Sigmoid colon (tissue), 7 donors: ENCODE data around the gene KLHL8. TPM values are rescaled to one million over a fixed set of nuclear protein-coding genes. Genes with fewer than 3 reads are reported as not detected.

Experiments used
- DNase-seq: peaks from one replicate; pipeline ENCODE4 v3.0.0-alpha.2; 2019
- H3K27ac ChIP-seq, 4 donors: fragments of 200-600 bp; sonication (generic); one replicate each; pipeline ENCODE4 v1.5.1; 2016 to 2019; ENCODE audit warnings: mild to moderate bottlenecking in 1 of 4
- H3K27me3 ChIP-seq, 3 donors: fragments of 200-600 bp; sonication (generic); one replicate each; pipeline ENCODE4 v1.5.1; 2019; ENCODE audit warnings: mild to moderate bottlenecking in 1 of 3
- H3K36me3 ChIP-seq, 4 donors: fragments of 200-600 bp; sonication (generic); one replicate each; pipeline ENCODE4 v1.5.1; 2016 to 2019
- H3K4me1 ChIP-seq, 4 donors: fragments of 200-600 bp; sonication (generic); one replicate each; pipeline ENCODE4 v1.5.1; 2017 to 2019
- H3K4me3 ChIP-seq, 4 donors: fragments of 200-600 bp; sonication (generic); one replicate each; pipeline ENCODE4 v1.5.1; 2017 to 2019; ENCODE audit warnings: mild to moderate bottlenecking in 2 of 4, moderate library complexity in 1 of 4
- H3K9me3 ChIP-seq, 4 donors: fragments of 200-600 bp in 3 of 4; sonication (generic) in 3 of 4; one replicate each; pipeline versions ENCODE4 v1.5.1 to v1.6.1; 2013 to 2019
- CTCF ChIP-seq, 4 experiments: fragments of 450-650 bp in 3 of 4; fragments of 200-600 bp in 1 of 4; IDR thresholded peaks; one replicate each; pipeline ENCODE4 v1.5.1; 2016 to 2019; ENCODE audit warnings: antibody characterized with exemption in 4 of 4, mild to moderate bottlenecking in 3 of 4, moderate library complexity in 2 of 4
- EP300 ChIP-seq, 4 donors: sonication (generic); formaldehyde crosslinking; IDR thresholded peaks; one replicate each; pipeline ENCODE4 v1.6.1; 2017; ENCODE audit warnings: antibody characterized with exemption in 4 of 4
- POLR2A ChIP-seq, 2 donors: fragments of 450-650 bp; IDR thresholded peaks; one replicate each; pipeline ENCODE4 v1.6.1; 2016; ENCODE audit warnings: antibody characterized with exemption in 2 of 2, mild to moderate bottlenecking in 2 of 2, moderate library complexity in 2 of 2
- POLR2AphosphoS5 ChIP-seq, 4 donors: sonication (generic); formaldehyde crosslinking; IDR thresholded peaks; one replicate each; pipeline ENCODE4 v1.6.1; 2017; ENCODE audit warnings: antibody characterized with exemption in 4 of 4
- WGBS, 2 donors: extraction: QIAGEN DNeasy Blood & Tissue Kit; methylation state at CpG; one replicate each; pipeline ENCODE4 v1.1.7; 2013; 5-methylcytosine and 5-hydroxymethylcytosine counted together
- intact Hi-C: fragments of 100-400 bp; cut with DNase I; formaldehyde crosslinking; loops from one replicate; pipeline ENCODE4 v1.15.1; 2023
- polyA plus RNA-seq, 3 donors: library from polyadenylated mRNA; stranded (reverse); fragments of 200-250 nt; gene quantifications; one replicate each; pipeline ENCODE4 v1.2.3, GENCODE V29; 2013
- total RNA-seq, 4 donors: library from RNA; depleted of rRNA; stranded (reverse); fragments of >200 nt; gene quantifications; one replicate each; pipeline ENCODE4 v1.1.0, GENCODE V29; 2016
- donor health status: healthy with polysubstance abuse.
- donor health status: Bipolar disorder and iron deficiency.
- donor health status: healthy.

KLHL8 gene
- total and polyA plus RNA-seq, 7 donors = 6.4 to 21.4 (median 9.6) TPM

GRCh38 chr4:87209182-87209581, 11.2 kb downstream of the KLHL8 start:
- Histone ChIP-seq H3K9me3 (no peaks in the 10 kb centered on the region), H3K4me3 (no peak overlapping the region), H3K27me3 (no peaks in the 10 kb centered on the region), H3K36me3 (no peaks in the 10 kb centered on the region), H3K27ac (peak overlapping the region in 1 of 4 donors; percentile 22), H3K4me1 (peaks cover 0 to 19% (median 18%) of the 10 kb centered on the region in 4 donors)
- 60 to 85% methylated on average over 3 of the region's 3 CpGs for WGBS, 2 donors
- TF ChIP-seq POLR2A (IDR thresholded peaks at IDR 0.05) = no peak
- TF ChIP-seq CTCF (IDR thresholded peaks at IDR 0.05) = no peak
- TF ChIP-seq EP300 (IDR thresholded peaks at IDR 0.05) = no peak
- TF ChIP-seq POLR2AphosphoS5 (IDR thresholded peaks at IDR 0.05) = no peak
- intact Hi-C loops = no loop called here
- no peak for DNase-seq

GRCh38 chr4:87204559-87204958, 15.9 kb downstream of the KLHL8 start:
- no peaks in the 10 kb centered on the region for H3K9me3 ChIP-seq
- no peak for DNase-seq
- WGBS, 2 donors = 73 to 87% methylated on average over 1 of the region's 1 CpG
- TF ChIP-seq POLR2AphosphoS5 (IDR thresholded peaks at IDR 0.05) = peak in 3 of 4 donors; percentile 33 to 61 (median 59)
- no peak for TF ChIP-seq EP300 (IDR thresholded peaks at IDR 0.05)
- H3K4me3 ChIP-seq = no peak overlapping the region
- H3K27me3 ChIP-seq = no peaks in the 10 kb centered on the region
- H3K4me1 ChIP-seq = peaks cover 0 to 10% (median 5%) of the 10 kb centered on the region in 4 donors
- intact Hi-C loops = no loop called here
- no peaks in the 10 kb centered on the region for H3K36me3 ChIP-seq
- peak overlapping the region in 1 of 4 donors; percentile 32 for H3K27ac ChIP-seq

GRCh38 chr4:87196927-87197326, 23.5 kb downstream of the KLHL8 start:
- no peak for TF ChIP-seq POLR2A (IDR thresholded peaks at IDR 0.05)
- no peak for TF ChIP-seq CTCF (IDR thresholded peaks at IDR 0.05)
- no peak for TF ChIP-seq EP300 (IDR thresholded peaks at IDR 0.05)
- no peak for TF ChIP-seq POLR2AphosphoS5 (IDR thresholded peaks at IDR 0.05)
- intact Hi-C loops = no loop called here
- 94 to 96% methylated on average over 1 of the region's 1 CpG for WGBS, 2 donors
- Histone ChIP-seq H3K36me3 (no peaks in the 10 kb centered on the region), H3K9me3 (no peaks in the 10 kb centered on the region), H3K4me3 (no peak overlapping the region), H3K27me3 (no peaks in the 10 kb centered on the region), H3K27ac (no peak overlapping the region), H3K4me1 (no peaks in the 10 kb centered on the region)
- no peak for DNase-seq

GRCh38 chr4:87196146-87196545, 24.3 kb downstream of the KLHL8 start:
- TF ChIP-seq CTCF (IDR thresholded peaks at IDR 0.05) (no peak), EP300 (IDR thresholded peaks at IDR 0.05) (no peak), POLR2AphosphoS5 (IDR thresholded peaks at IDR 0.05) (no peak), POLR2A (IDR thresholded peaks at IDR 0.05) (no peak)
- H3K27me3 ChIP-seq = no peaks in the 10 kb centered on the region
- no peaks in the 10 kb centered on the region for H3K4me1 ChIP-seq
- no peak overlapping the region for H3K27ac ChIP-seq
- no peak for DNase-seq
- WGBS, 2 donors = 92 to 93% methylated on average over 2 of the region's 2 CpGs
- intact Hi-C loops = no loop called here
- no peaks in the 10 kb centered on the region for H3K9me3 ChIP-seq
- no peaks in the 10 kb centered on the region for H3K36me3 ChIP-seq
- H3K4me3 ChIP-seq = no peak overlapping the region

GRCh38 chr4:87193958-87194675, 26.3 kb downstream of the KLHL8 start:
- H3K27ac ChIP-seq = no peak overlapping the region
- intact Hi-C loops = no loop called here
- no peaks in the 10 kb centered on the region for H3K4me1 ChIP-seq
- no peak overlapping the region for H3K4me3 ChIP-seq
- no peaks in the 10 kb centered on the region for H3K27me3 ChIP-seq
- H3K9me3 ChIP-seq = no peaks in the 10 kb centered on the region
- TF ChIP-seq EP300 (IDR thresholded peaks at IDR 0.05) = no peak
- no peak for TF ChIP-seq POLR2A (IDR thresholded peaks at IDR 0.05)
- no peak for TF ChIP-seq POLR2AphosphoS5 (IDR thresholded peaks at IDR 0.05)
- no peak for TF ChIP-seq CTCF (IDR thresholded peaks at IDR 0.05)
- H3K36me3 ChIP-seq = no peaks in the 10 kb centered on the region
- 95 to 97% methylated on average over 4 of the region's 4 CpGs for WGBS, 2 donors
- DNase-seq = no peak
